ENCODE data around the gene CWC22.
"Not testable (repeated sequence)": the region's sequence is repeated elsewhere in the genome, so short reads cannot be mapped to it uniquely, and the experiment has no call there.

The CWC22 gene

DNA sequence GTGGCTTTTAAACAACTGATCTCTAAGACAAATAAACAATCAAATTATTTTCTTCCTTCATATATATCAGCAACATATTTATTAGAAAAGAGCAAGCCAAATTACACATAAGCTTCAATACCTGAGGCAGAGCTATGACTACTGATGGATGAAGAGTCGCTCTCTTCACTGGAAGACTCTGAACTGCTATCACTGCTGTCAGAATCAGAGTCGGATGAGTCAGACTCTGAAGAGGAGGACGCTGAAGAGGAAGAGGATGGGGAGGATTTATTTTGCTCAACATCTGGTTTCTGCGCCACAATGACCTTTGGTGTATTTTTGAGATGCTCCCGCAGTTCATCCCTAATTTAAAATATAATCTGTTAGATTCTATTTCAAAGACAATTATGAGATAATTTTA lies 56.7 kb downstream of the CWC22 start:
- DNase-seq (ENCODE audit: low read depth) = no peak

DNA sequence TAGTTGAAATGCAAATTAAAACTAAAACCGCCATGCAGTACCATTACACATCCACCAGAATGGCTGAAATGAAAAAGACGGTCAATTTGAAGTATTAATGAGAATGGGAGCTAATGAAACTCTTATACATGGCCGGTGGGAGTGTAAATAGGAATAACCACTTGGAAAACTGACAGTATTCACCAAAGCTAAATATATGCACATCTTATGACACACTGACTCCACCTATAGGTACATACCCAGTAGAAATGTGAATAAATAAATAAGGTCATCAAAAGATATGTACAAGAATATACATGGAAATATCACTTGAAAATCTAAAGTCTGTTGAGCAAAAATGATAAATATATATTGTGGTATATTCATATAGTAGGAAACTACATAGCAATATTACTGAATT lies 57.7 kb downstream of the CWC22 start:
- DNase-seq (ENCODE audit: low read depth) = no peak

DNA sequence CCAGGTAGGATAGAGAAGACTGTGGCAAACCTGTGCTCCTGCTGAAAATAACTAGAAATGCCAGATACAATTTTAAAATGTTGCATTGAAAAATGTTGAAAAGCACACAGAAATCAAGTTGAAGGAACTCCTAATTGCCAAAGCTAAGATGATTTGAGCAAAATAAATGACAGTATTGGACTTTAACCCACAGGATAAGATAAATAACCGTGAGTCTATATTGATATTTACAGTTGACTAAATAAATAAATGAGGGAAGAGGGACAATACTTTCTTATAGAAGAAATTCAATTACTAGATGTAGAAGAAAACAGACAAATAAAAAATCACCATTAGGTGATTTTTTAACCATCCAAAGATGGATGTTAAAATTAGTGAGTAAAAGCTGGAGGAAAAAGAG lies 59.0 kb downstream of the CWC22 start:
- DNase-seq (ENCODE audit: low read depth) = no peak

DNA sequence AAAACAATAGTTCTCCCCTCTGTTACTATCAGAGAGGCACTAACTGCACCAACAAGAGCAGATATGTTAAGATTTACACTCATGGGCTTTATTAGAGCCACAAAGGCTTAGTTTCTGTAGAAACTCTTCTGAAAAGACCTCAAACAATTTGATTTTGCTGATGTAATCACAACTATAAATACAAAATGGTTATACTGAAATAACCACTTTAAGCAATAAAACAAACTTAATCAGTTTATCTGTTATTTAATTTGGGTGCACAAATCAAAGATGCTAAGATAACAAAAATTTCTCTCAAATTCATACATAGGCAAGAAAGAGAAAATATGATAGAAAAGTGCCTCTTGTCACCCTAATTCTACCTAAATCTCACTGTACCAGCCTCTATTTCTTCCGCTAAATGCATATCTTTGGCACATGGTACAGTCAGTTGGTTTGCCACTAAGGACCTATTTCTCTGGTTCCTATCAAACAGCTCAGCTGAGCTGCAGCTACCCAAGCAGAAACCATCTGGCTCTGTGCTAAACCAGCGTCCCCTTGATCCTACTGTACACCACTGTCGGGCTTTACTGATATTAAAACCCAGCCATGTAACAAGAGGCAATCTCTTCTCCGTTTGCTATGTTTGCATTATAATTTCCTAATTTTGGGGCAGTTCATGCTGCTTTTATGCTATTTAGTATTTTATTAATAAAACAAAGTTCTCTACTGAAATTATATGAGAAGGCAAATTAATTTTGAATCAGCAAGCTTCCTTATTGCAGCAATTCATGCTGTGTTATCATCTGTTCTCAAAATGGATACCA lies 60.1 kb downstream of the CWC22 start:
- DNase-seq (ENCODE audit: low read depth) = no peak

DNA sequence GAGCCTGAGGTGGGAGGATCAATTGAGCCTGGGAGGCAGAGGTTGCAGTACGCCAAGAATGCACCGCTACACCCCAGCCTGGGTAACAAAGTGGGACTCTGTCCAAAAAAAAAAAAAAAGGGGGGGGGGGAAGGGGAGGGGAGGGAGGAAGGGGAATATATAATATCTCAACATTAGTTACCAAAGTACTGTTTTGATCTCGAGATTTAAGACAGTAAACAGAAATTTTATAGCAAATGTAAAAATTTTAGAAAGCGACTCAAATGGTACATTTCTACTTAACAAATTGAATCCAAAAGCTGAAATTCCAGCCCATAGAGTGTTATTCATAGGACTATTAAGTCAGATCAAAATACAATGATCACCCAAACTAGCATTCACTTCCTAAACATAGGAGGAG lies 60.8 kb downstream of the CWC22 start:
- no peak for DNase-seq (ENCODE audit: low read depth)

GRCh38 chr2:179939259-179939658 lies 67.8 kb downstream of the CWC22 start:
- DNase-seq (ENCODE audit: low read depth) = no peak

GRCh38 chr2:179938026-179938425 lies 69.1 kb downstream of the CWC22 start:
- no peak for DNase-seq (ENCODE audit: low read depth)

DNA sequence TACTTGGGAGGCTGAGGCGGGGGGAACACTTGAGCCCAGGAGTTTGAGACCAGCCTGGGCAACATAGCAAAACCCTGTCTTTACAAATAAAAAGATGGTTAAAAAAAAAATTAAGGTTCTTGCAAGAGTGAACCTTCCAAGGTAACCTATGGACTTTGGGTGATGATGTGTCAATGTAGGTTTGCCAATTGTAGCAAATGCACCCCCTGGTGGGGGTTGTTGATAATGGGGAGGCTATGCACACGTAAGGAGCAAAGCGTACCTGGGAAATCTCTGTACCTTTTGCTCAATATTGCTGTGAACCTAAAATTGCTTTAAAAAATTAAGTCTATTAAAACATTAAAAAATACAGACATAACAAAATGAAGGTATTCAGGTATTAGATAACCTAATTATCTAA lies 70.4 kb downstream of the CWC22 start:
- DNase-seq (ENCODE audit: low read depth) = no peak

DNA sequence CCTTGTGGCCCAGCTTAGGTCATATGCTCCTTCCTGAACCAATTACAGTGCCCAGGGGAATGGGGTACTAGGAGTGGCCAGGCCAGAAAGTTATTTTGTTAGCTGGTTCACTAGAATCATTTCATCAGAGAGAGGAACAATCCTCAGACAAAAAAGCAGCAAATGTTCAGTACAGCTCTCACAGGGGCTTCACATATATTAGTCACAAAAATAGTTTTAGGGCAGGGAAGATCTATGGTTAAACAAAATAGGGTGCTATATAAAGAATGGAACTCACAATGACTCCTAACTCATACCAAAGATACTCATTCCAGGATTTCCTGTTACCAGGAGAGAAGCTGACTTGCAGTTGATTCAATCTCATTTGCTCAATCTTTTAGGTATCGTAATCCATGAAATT lies 71.0 kb downstream of the CWC22 start:
- DNase-seq (ENCODE audit: low read depth) = no peak

- DNase-seq (ENCODE audit: low read depth) = no peak
Observed at GRCh38 chr2:179932786-179933185, 74.3 kb downstream of the CWC22 start.

DNA sequence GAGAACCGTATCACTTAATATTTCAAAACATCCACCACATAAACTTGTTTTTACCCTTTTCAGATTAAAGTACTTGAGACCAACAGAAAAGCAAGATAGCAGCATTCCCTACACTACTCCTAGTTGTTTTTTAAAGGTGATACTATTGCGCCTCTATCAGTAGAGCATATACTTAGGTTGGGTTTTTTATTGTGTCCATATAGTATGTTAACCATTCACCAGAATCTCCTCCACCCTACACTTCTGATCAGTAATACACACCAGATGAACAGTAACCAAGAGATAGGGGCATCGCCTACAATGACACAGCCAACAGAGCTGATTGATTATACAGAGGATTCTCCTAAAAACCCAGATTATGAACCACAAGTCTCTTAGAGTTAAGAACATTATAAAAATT lies 75.6 kb downstream of the CWC22 start:
- DNase-seq (ENCODE audit: low read depth) = no peak

GRCh38 chr2:179929997-179930396 lies 77.1 kb downstream of the CWC22 start:
- not testable (repeated sequence) for DNase-seq (ENCODE audit: low read depth)

GRCh38 chr2:179927041-179927440 lies 80.1 kb downstream of the CWC22 start:
- DNase-seq (ENCODE audit: low read depth) = no peak

GRCh38 chr2:179925713-179926112 lies 81.4 kb downstream of the CWC22 start:
- DNase-seq (ENCODE audit: low read depth) = no peak

DNA sequence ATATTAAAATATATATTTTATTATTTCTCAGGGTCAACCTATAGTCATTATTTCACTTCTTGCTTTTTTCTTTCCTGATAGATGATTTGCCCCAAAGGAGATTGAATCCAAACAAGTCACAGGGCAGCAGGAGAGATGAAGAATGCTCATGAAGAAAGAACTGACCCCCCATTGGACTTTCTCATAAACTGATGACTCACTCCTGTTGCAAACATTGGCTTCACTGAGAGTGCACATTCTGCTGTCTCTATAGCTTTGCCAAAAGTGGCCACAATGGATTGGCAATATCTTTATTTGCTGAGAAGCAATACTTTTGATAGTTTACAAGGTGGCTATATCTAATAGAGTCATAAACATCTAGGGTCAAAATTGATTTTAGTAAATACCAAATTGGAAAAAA lies 89.8 kb downstream of the CWC22 start:
- DNase-seq (ENCODE audit: low read depth) = no peak

- no peak for DNase-seq (ENCODE audit: low read depth)
Observed at GRCh38 chr2:179915395-179915992, 91.6 kb downstream of the CWC22 start.

GRCh38 chr2:179913809-179914208 lies 93.3 kb downstream of the CWC22 start:
- no peak for DNase-seq (ENCODE audit: low read depth)

GRCh38 chr2:179911569-179911968 lies 95.5 kb downstream of the CWC22 start:
- no peak for DNase-seq (ENCODE audit: low read depth)

DNA sequence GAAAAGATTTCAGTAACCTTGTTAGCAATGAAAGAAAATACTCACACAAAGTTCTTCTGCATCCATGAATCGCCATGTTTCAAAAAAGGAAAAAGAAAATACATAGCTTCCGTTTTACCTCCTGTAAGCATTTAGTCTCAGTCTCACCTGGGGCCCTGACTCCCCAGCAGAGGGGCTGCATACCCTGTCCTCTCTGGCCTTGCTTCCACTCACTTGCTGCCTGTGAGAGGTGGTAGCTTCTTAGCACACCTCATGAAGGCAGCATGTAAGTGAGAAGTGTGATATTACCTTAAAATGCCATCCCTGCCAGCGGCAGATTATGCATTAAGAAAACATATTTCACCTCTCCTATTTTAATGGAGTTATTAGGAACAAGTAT lies 96.4 kb downstream of the CWC22 start:
- no peak for DNase-seq (ENCODE audit: low read depth)

DNA sequence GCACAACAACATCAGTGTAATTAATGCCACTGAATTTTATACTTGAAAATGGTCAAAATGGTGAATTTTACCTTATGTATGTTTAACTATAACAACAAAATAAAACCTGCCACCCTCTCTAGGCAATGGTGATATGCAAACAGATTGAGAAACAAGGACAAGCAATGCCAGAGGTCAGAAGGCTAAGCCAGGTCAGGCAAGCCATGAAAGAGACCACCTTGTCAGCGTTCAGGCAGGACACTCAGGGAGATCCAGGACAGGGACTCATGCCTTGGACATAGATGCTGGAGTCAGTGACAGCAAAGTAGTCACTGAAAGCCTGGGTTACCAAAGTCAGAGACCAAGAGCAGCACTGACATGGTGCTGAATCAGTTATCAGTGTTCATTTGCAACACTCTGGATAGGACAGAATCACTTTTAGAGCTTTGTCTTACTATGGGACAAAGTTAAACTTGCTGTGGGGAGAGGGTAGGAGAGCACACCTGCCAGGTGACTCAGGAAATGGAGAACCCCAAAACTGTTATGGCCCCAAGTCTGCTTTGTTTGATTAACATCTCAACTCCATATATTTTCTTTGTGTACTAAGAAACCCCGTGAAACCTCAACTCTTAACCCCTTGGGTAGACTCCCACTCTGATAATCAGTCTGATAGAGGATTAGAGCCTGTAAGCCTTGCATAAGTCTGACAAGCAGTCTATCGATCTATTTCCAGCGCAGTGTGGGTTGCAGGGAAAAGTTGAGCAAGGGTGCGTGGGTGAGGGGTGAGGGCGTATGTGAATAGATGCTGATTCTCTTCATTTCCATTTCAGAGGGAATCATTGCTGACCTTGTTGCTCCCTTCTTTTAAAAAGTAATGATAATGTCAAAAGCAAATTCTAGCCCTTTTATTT lies 97.0 kb downstream of the CWC22 start:
- DNase-seq (ENCODE audit: low read depth) = no peak

DNA sequence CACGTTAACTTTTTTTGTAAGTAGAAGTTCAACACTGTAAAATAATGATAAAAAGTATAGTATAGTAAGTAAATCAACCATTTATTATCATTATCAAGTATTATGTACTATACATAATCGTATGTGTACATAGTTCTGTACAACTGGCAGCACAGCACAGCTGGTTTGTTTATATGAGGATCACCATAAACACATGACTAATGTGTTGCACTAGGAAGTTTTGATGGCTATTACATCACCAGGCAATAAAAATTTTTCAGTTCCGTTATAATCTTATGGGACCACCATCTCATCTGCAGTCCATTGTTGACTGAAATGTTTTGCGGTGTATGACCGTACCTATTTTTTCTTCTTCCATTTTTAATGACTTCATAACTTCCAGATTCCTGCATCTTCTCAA lies 106.4 kb downstream of the CWC22 start:
- no peak for DNase-seq (ENCODE audit: low read depth)

DNA sequence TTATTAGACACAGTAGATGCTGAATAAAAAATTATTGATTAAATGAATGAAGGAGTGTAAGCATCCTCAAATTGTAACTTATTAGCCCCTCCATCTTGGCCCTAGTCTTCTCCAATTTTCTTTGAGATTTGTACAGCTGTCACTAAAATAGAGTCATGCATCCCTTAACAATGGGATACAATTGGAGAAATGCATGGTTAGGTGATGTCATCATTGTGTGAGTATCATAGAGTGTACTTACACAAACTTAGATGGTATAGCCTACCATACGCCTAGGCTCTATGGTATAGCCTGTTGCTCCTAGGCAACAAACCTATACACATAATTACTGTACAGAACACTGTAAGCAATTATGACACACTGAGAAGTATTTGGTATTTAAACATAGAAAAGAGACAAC lies 107.4 kb downstream of the CWC22 start:
- DNase-seq (ENCODE audit: low read depth) = no peak

- DNase-seq (ENCODE audit: low read depth) = no peak
Observed at GRCh38 chr2:179898873-179899272, 108.2 kb downstream of the CWC22 start.

Measured in stimulated activated CD8-positive, alpha-beta memory T cell treated with anti-CD3 and anti-CD28 coated beads, Interleukin-4, amount 100 ng/mL, for 24 hours (primary cell).